ENCODE measurements around the gene AHI1.

Gene AHI1

DNA sequence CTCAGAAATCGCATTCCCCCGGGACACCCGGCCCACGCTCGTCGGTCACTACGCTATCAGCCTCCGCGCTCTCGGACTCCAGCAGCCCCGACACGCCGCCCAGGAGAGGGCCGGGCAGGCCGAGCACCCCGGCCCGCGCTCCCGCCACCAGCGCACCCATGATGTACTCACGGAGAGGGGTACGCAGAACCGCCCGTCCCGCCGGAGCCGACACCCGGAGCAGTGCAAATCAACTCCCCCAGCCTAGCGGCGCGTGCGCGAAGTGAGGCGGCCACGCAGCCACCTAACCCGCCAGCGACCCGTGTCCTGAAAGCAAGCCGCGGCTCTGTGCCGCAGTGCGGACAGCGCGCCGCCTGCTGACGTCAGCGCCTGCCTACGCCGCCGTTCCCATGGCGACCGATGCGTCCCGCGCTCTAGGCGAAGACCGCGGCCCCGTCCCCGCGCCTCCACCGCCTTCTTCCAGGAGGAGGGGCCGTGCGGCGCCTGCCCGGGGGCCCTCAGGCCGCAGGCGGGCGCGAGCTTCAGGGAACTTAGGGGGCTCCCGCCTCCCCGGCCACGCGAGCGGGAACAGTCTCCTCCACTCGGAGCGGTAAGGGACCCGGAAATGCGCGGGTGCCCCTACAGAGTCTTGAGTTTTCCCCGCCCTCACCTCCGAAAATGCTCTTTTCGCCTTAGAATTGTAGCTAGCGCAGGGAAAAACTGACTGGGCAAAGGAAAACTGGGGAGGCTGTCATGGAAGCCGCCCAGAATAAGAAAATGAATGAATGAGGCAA is at the start of gene AHI1:
Gene AHI1 (minus strand): TSS at position 329 of the 773 bp plus-strand sequence. CDS start 5,503 bp downstream, outside the sequence.
- TF ChIP-seq GATA1 (IDR thresholded peaks at IDR 0.05; ENCODE audit: low read depth, low read length), result no peak
- TF ChIP-seq POLR2A (IDR thresholded peaks at IDR 0.05; ENCODE audit: low read length), result peak; percentile 63
- peak; percentile 95 to 97 for DNase-seq

DNA sequence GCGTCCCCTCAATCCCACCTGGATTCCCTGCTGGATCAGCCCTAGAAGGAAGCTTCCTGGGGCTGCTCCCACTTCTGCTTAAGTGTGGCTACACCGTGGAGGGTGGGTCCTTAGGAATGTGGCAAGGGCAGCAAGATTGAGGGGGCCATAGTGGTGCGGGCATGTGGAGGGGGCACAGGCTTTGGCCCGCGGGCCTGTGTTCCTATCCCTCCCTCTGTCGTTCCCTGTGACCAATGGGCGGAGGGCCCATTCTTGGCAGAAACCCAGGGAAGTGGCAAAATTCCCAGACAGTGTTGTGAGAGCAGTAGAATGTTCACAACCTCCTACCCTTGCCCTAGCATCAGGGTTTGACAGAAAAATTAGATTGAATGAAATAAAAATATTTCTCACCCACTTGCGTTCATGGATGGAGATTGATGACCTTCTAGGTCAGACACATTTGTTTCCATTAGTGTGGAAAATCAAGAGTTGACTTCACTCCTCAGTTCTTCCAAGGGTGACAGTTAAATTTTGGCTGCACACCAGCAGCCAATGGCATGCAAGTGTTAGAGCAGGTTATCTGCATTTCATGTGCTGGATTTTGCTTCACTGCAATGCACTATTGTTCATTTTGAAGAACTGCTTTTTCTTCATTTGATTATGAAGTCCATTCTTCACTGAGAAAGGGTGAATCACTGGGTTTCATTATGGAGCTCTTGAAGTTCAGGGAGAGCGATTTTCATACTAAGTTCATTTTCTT is 49.3 kb upstream of the AHI1 start:
- TF ChIP-seq POLR2A (IDR thresholded peaks at IDR 0.05; ENCODE audit: low read length) (no peak), GATA1 (IDR thresholded peaks at IDR 0.05; ENCODE audit: low read depth, low read length) (no peak)
- no peak for DNase-seq

DNA sequence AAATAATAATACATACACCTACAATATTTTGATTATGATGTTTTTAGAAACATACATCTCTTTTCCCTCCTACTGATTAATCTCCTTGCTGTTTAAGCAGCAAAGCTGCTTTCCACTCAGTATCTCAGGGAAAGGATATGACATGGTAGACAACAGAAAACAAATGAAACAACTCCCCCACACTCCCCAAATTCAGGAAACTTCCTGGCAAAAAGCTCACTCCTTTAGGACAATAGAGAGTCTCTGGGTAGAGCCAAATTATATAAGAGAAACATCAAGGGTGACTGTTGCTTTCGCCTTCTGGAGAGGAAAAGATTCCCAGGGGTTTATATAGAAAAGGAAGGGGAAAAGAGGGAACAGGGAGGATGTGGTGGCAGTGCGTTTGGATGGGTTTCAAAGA is 48.7 kb upstream of the AHI1 start:
- TF ChIP-seq GATA1 (IDR thresholded peaks at IDR 0.05; ENCODE audit: low read depth, low read length), result no peak
- DNase-seq, result no peak

DNA sequence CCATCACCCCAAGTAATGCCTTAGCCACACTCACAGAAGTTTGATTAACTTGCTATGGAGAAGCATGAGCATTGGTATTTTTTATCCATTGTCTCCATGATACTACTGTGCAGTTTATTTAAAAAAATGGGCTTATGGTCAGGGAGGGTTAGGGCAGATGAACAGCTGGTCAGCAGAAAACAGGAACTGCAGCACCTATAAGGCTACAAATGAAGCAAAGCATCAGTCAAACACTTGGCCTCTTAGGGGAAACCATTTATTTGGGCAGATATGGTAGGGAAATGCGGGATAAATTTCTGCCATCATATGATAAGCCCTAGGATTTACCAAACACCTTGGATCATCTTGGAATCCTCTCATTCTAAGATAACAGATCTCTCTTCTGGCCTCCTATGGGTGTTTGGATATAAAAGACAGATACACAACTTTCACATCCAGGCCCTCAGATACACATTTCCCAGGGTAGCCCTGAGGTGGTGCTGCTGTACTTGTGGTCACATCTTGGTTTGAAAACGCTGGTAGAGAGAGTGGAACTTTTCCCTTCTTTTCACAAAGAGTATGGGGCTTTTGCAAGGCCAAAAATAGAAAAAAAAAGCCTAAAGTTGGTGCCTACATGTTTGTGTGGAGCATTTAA is 42.8 kb upstream of the AHI1 start:
- no peak for TF ChIP-seq GATA1 (IDR thresholded peaks at IDR 0.05; ENCODE audit: low read depth, low read length)
- no peak for TF ChIP-seq POLR2A (IDR thresholded peaks at IDR 0.05; ENCODE audit: low read length)
- DNase-seq, result no peak

DNA sequence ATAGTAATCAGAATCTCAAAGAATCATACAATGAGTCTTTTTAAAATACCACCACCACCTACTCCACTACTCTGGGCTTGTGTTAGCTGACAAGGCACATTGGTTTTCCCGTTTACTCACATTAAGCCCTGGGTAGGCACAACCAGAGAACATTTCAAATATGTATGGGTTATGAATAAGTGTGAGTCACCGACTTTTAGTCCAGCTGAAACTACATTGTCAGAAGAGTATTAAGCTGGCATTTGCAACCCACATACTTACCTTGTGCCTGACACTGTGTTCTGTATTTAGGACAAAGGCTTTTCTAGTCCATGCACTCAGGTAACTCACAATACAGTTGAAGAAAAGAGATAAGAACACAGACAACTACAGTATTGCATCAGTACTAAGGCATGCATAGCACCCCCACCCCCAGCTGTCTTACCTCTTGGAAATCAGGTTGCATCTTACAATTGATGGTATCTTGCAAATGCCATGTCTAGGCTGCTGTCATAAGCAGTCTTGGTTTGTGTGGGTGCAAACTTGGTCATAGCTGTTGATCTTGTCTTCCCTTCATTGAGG is 40.3 kb upstream of the AHI1 start:
- TF ChIP-seq POLR2A (IDR thresholded peaks at IDR 0.05; ENCODE audit: low read length) (no peak), GATA1 (IDR thresholded peaks at IDR 0.05; ENCODE audit: low read depth, low read length) (no peak)
- peak in 1 of 2 experiments; percentile 4 for DNase-seq

DNA sequence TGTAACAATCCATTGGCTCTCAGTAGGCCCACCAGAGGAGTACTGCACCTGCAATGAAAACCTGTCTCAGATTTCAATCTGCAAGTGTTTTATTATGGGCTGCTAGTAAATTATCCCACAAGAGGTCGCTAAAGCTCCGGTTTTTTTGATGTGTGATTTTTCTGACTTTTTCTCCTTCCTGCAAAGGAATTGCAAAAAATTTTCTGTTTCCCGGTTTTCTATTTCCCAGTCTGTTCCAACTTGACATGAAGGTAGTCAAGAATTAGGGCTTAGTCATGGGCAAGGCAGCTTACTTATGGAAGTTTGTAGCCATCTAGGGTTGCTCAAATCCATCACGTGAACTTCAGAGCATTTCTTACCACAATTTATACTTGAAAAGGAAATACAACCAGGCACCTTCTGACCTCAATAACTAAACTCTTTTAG is 38.5 kb upstream of the AHI1 start:
- peak; percentile 20 to 48 for DNase-seq
- no peak for TF ChIP-seq GATA1 (IDR thresholded peaks at IDR 0.05; ENCODE audit: low read depth, low read length)
- TF ChIP-seq POLR2A (IDR thresholded peaks at IDR 0.05; ENCODE audit: low read length), result no peak

DNA sequence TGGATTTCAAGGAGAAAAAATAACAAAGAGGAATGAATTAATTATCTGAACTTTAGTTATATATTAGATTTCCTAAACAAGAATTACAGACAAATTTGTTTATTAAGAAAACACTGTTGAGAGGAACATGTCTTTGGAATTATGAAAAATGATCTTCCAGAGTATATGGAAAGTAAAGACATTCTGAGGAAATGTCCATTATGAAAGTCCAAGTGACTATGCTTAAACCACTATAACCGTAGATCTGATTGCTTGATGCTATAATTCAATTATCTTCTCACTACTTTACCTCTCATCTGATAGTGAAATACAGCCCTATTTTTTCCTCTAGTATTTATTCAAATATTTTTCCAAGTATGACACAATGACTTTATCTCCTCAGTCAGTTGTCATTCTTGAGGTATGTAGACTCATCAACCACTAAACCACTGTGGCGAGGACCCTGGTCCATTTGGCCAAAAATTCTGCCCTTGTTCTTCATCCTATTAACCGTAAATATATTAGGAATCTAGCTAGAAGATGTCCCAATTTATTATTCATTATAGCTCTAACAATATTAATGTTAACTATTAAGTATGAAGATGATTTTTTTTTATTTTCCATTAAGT is 37.3 kb upstream of the AHI1 start:
- no peak for TF ChIP-seq POLR2A (IDR thresholded peaks at IDR 0.05; ENCODE audit: low read length)
- TF ChIP-seq GATA1 (IDR thresholded peaks at IDR 0.05; ENCODE audit: low read depth, low read length), result no peak
- DNase-seq, result no peak

DNA sequence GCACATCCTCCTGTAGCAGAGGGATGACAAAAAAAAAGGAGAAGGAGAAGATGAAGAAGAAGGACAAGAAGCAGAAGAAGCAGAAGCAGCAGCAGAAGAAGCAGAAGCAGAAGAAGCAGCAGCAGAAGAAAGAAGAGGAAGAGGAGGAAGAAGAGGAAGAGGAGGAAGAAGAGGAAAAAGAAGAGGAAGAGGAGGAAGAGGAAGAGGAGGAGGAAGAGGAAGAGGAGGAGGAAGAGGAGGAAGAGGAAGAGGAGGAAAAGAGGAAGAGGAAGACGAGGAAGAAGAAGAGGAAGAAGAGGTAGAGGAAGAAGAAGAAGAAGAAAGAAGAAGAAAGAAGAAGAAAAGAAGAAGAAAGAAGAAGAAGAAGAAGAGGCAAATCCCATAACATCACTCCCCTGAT is 35.0 kb upstream of the AHI1 start:
- DNase-seq, result no peak
- TF ChIP-seq POLR2A (IDR thresholded peaks at IDR 0.05; ENCODE audit: low read length) (no peak), GATA1 (IDR thresholded peaks at IDR 0.05; ENCODE audit: low read depth, low read length) (no peak)

DNA sequence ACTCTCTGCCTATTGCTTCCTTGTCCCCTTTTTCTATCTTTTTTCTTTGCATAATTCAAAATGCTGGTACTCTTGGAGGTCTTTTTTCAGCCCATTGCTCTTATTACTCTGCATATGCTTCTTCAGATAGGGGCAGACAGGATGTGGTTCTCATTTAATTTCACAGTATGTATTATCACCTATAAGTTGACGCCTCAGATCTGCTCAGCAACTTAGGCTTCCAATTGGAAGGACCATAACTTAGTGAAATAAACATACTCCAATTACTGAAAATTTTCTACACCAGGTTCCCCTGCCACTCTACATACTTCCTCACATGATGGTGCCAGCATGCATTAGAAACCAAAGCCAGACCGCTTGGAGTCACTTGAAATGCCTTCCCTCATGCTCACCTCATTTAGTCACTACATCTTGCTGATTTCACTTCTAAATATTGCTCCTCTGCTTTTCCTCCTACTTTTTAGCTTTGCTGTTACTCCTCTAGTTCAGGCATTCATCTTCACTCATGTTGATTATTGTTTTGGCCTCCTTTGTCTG is 34.5 kb upstream of the AHI1 start:
- TF ChIP-seq GATA1 (IDR thresholded peaks at IDR 0.05; ENCODE audit: low read depth, low read length) (no peak), POLR2A (IDR thresholded peaks at IDR 0.05; ENCODE audit: low read length) (no peak)
- DNase-seq, result no peak

DNA sequence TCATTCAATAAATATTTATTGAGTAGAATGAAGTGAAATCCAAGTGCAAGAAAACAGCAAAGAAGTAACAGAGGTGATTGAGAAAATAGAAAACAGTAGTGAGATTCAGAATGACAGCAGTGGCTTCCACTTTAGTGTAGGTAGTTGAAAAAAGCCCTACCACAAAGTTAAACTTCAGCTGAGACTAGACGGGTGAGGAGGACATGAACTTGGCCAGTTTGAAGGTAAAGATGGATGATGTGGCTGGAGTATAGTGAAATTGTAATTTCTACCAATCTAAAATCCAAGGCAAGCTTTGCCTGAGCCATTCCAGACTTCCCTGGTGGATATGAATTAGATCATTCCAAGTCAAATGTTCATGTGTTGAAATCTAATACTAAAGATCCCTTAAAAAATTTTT is 32.6 kb upstream of the AHI1 start:
- DNase-seq, result no peak
- TF ChIP-seq GATA1 (IDR thresholded peaks at IDR 0.05; ENCODE audit: low read depth, low read length) (no peak), POLR2A (IDR thresholded peaks at IDR 0.05; ENCODE audit: low read length) (no peak)

DNA sequence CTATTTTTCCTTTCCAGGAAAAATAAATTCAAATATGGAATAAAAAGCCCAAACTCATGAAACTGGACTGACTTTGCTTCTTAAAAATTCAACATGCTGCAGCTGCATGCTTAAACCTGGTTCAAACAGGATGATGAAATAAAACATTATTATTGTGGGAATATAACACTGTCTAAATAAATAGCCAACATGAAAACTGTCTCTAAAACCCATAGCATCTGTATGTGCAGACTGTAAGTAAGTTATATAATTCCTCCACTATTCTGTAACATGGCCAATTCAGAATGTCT is 30.4 kb upstream of the AHI1 start:
- no peak for DNase-seq
- TF ChIP-seq POLR2A (IDR thresholded peaks at IDR 0.05; ENCODE audit: low read length) (no peak), GATA1 (IDR thresholded peaks at IDR 0.05; ENCODE audit: low read depth, low read length) (no peak)

DNA sequence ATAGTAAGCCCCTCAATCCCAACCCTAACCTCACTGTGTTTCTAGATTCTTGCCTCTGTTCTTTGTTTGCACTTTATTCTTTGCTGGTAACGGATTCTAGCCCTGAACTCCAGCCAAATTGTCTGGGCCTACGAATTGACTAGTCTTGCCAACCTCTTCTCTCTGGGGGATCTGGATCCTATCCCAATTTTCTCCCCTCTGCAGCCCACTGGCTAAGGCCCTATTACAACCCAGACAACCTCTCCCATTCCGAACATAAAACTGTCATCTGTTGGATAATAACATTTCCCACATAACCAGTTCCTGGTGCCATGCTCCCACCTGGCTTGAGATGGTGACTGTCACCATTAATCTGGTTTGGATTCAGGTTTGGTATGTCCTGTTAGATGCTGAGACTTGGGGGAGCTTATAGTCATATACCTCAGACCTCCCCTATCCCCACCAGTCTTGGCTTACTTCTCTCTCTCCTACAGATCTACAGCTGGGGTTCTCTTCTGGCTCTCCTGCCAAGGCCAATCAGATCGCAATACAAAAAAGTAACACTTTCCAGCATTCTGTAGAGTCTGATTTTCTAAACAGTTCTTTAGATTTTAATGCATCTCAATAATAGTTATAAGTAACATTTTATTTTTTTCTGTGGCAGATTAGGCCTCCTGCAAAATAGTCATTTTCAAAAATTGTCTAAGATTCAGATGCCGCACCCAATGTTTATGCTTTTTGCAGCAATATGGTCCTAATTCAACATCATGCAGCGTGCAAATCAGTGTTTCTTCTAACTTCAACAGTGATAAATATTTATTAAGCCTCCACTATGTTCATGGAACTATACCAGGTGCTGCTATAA is 29.8 kb upstream of the AHI1 start:
- no peak for TF ChIP-seq POLR2A (IDR thresholded peaks at IDR 0.05; ENCODE audit: low read length)
- DNase-seq, result no peak

DNA sequence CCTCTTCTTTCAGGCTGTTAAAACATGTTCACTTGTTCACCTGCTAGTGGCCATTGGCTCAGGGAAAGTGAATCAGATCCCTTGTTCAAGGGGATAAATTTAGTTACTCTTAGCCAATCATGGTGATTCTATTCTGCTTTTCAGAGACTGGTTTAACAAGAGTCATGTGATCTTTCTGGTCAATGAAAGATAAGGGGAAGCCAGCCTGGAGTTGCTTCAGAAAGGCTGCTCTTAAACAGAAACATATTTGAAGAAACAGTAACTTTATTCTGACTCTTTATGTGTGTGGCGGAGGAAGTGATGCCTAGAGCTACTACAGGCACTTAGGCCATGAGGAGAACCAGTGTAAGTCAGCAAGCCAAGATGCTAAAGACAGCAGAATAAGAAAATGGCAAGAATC is 28.1 kb upstream of the AHI1 start:
- TF ChIP-seq GATA1 (IDR thresholded peaks at IDR 0.05; ENCODE audit: low read depth, low read length), result no peak
- TF ChIP-seq POLR2A (IDR thresholded peaks at IDR 0.05; ENCODE audit: low read length), result no peak
- DNase-seq, result peak; percentile 41 to 43
